H1 (cell line): ENCODE measurements around the gene DOCK9.

Source experiments
- BRCA1 ChIP-seq: IDR thresholded peaks from 2 replicates; pipeline ENCODE4 v1.6.1; 2012; ENCODE audit warnings: low read depth, low read length, improper control_type of control experiment
- EGR1 ChIP-seq: IDR thresholded peaks from 2 replicates; pipeline ENCODE4 v1.6.1; 2011; ENCODE audit warnings: low read depth, low read length, borderline replicate concordance
- EZH2 ChIP-seq: fragments of 200-600 bp; sonication (generic); IDR thresholded peaks from 2 replicates; pipeline ENCODE4 v1.7.1; 2012; ENCODE audit warnings: low read depth, mild to moderate bottlenecking, moderate library complexity, low read length, inconsistent platforms; ENCODE audit not compliant: severe bottlenecking
- GTF2F1 ChIP-seq: IDR thresholded peaks from 2 replicates; pipeline ENCODE4 v1.6.1; 2012; ENCODE audit warnings: low read depth, low read length, improper control_type of control experiment, borderline replicate concordance
- JUN ChIP-seq: IDR thresholded peaks from 2 replicates; pipeline ENCODE4 v1.6.1; 2011; ENCODE audit warnings: low read depth, mild to moderate bottlenecking, improper control_type of control experiment, low read length
- POLR2A ChIP-seq, 2 experiments: IDR thresholded peaks; 1 replicate in 1 of 2; 2 replicates in 1 of 2; pipeline ENCODE4 v1.6.1; 2011; ENCODE audit warnings: low read depth in 2 of 2, low read length in 2 of 2, mild to moderate bottlenecking in 2 of 2; ENCODE audit errors: control extremely low read depth in 1 of 2
- POLR2AphosphoS5 ChIP-seq: IDR thresholded peaks from 2 replicates; pipeline ENCODE4 v1.6.1; 2011; ENCODE audit warnings: low read depth, low read length
- SIN3A ChIP-seq, 2 experiments: IDR thresholded peaks in 1 of 2; conservative IDR thresholded peaks in 1 of 2; 2 replicates each; pipeline ENCODE4 v1.6.1; 2011 to 2012; ENCODE audit warnings: low read length in 2 of 2, improper control_type of control experiment in 1 of 2, low read depth in 1 of 2, mild to moderate bottlenecking in 1 of 2
- SP1 ChIP-seq: IDR thresholded peaks from 2 replicates; pipeline ENCODE4 v1.6.1; 2011; ENCODE audit warnings: low read depth, low read length
- TF ChIP-seq, protein P1 (sequence below), 3 experiments: IDR thresholded peaks; 1 replicate in 2 of 3; 2 replicates in 1 of 3; pipeline versions ENCODE4 v1.5.1 to v1.6.1; 2011; ENCODE audit warnings: low read length in 3 of 3, mild to moderate bottlenecking in 3 of 3, inconsistent platforms in 2 of 3, low read depth in 1 of 3, moderate library complexity in 1 of 3; ENCODE audit not compliant: insufficient read depth in 1 of 3; ENCODE audit errors: control extremely low read depth in 1 of 3

DNA sequence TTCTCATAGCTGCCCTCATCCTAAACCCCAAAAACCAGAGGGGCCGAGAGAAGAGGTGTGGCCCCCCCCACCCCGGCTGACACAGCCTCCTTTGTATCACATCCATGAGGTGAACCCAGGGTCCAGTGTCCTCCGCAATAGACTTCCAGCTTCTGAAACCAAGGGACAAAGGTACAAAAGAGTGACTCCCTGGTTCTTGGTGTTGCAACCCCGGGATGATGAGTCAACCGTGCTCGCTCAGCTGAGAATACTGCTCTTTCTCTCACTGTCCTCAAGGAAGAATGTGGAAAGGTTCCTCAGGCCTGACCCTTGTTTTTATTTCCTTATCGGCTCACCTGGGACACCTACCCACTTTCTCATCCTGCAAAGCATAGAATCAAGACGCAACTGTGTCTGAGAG, 230.9 kb downstream of the DOCK9 start:
- TF ChIP-seq SIN3A (conservative IDR thresholded peaks at IDR 0.05 in 1 of 2, IDR thresholded peaks at IDR 0.05 in 1 of 2; ENCODE audit: low read depth in 1 of 2, low read length in 2 of 2): no peak
- no peak for TF ChIP-seq POLR2AphosphoS5
- TF ChIP-seq, protein P1, sequence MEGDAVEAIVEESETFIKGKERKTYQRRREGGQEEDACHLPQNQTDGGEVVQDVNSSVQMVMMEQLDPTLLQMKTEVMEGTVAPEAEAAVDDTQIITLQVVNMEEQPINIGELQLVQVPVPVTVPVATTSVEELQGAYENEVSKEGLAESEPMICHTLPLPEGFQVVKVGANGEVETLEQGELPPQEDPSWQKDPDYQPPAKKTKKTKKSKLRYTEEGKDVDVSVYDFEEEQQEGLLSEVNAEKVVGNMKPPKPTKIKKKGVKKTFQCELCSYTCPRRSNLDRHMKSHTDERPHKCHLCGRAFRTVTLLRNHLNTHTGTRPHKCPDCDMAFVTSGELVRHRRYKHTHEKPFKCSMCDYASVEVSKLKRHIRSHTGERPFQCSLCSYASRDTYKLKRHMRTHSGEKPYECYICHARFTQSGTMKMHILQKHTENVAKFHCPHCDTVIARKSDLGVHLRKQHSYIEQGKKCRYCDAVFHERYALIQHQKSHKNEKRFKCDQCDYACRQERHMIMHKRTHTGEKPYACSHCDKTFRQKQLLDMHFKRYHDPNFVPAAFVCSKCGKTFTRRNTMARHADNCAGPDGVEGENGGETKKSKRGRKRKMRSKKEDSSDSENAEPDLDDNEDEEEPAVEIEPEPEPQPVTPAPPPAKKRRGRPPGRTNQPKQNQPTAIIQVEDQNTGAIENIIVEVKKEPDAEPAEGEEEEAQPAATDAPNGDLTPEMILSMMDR (IDR thresholded peaks at IDR 0.05; ENCODE audit: control extremely low read depth in 1 of 3, insufficient read depth in 1 of 3, low read depth in 1 of 3, low read length in 3 of 3): no peak
- TF ChIP-seq EZH2: no peak
- no peak for TF ChIP-seq SP1
- TF ChIP-seq POLR2A (IDR thresholded peaks at IDR 0.05; ENCODE audit: control extremely low read depth in 1 of 2, low read depth in 2 of 2, low read length in 2 of 2): no peak
- TF ChIP-seq EGR1: no peak
- no peak for TF ChIP-seq GTF2F1
- TF ChIP-seq BRCA1: no peak
- no peak for TF ChIP-seq JUN
